ENCODE results near the gene RTKN.
"Not testable (repeated sequence)": the region's sequence is repeated elsewhere in the genome, so short reads cannot be mapped to it uniquely, and the experiment has no call there.

Gene RTKN

DNA sequence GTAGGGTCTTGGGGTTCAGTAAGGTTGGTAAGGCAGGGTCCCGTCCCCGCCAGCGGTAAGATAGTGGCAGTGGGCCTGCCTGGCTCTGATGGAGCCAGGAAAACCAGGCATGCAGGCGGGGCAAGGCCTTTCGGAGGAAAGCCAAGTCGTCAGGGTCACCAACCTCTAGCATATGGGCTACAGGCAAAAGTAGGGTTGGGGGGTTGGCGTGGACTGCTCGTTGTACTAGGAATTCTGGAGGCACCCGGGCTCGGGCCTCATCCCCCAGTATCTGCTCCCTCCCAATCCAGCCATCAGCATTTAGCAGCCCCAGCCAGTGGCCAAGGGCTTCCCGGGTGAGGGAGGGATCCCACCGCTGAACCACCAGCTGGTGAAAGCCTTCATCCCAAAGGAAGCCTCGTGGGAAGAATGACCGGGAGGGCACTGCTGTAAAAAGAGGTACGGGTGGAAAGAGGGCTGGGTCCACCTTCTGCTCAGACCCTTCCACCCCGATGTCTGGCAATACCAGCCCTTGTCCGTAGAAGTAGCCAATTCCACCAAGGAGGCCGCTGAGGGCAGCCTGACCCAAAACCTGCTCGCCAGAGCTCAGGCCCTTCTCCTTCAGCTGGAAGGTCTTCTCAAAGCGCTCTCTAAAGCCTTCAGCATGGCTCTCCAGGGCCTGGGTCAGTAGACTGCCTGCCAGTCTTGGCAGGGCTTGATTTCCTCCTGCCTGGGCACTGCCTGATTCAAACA is 20.5 kb upstream of the RTKN start:
- no peak for DNase-seq (ENCODE audit: extremely low spot score, insufficient read length, low read depth)
- FAIRE-seq: no peak

DNA sequence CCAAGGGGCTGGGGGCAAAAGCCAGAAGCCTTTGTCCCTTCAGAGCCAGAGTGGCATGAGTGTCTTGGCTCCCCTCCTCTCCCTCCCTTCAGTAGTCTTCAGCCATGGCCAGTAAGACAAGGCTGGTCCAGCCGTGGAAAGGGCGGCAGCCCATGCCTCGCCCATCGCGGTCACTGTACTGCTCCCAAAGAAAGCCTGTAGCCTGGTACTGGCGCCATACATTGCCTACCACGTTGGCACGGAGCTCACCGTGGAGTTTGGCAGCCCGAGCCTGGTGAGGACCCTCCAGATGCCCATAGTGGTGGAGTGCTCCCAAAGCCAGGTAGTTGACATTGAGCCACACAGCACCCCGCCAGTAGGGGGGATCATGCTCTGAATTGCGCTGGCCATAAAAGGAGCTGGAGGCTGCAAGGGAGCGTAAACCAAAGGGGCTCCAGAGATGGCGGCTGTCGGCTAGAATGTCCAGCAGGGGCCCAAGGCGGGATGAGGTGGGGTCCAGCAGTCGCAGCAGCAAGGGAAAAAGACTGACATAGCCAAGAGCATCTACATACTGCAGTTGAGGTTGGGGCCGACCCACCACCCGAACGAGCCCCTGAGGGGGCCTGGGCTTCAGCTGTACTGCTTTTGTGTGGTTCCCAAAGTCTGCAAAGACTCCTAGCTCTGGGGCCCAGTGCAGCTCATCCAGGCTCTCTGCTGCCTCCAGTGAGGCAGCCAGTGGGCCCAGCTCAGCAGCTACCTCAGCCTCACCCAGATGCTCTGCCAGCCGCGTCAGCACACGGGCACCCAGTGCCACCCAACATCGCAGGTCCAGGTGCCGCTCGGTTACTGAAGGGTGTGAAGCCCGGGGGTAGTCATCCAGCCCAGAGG is 19.7 kb upstream of the RTKN start:
- FAIRE-seq (no peak), DNase-seq (ENCODE audit: extremely low spot score, insufficient read length, low read depth) (no peak)

- not testable (repeated sequence) for DNase-seq (ENCODE audit: extremely low spot score, insufficient read length, low read depth); FAIRE-seq
Measured at GRCh38 chr2:74460187-74460586, 18.4 kb upstream of the RTKN start.

GRCh38 chr2:74459503-74460118 is 17.9 kb upstream of the RTKN start:
- DNase-seq (ENCODE audit: extremely low spot score, insufficient read length, low read depth); FAIRE-seq: not testable (repeated sequence)

- no peak for FAIRE-seq
- no peak for DNase-seq (ENCODE audit: extremely low spot score, insufficient read length, low read depth)
Measured at GRCh38 chr2:74458938-74459363, 17.2 kb upstream of the RTKN start.

DNA sequence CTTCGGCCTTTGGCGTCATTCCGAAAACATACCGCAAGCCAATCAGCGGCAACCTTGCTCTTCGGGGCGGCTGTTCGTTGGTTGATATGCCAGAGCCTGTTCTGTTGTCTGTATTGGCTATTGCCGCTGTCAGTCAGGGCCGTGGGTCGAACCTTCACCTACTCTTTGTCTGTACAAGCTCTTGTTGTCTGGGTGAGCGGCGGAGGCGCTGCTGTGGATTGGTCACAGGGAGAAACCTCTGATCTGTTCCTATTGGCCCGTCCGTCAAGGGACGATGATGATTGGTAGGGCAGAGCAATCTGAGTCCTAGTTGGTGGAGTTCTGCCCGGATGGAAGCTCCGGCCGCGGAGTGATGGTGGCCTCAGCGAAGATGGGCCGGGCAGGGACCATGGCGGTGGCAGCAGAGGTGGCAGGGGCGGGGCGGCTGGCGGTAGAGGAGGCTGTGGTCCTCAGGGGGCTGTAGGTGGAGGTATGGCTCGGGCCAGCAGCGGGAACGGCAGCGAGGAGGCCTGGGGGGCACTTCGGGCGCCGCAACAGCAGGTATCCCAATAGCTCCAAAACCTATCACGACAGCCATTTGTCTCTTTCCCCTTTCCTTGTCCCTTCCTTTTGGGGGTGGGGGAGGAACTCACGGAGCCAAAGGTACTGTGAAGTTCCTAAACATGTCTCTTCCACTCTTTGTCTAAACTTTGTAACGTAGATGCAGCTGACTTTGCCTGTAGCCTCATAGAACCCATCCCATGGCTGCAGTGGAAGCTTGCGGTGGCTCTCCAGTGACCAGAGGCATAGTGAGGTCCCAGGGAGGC is 16.6 kb upstream of the RTKN start, which contains the start of gene WBP1:
TSS of gene WBP1 (plus strand) at position 307 of the 806 bp plus-strand sequence. CDS start at position 472, 165 bp downstream.
- FAIRE-seq: peak; percentile 99

GRCh38 chr2:74457549-74458131 is 15.9 kb upstream of the RTKN start:
- DNase-seq (ENCODE audit: extremely low spot score, insufficient read length, low read depth) (no peak), FAIRE-seq (no peak)

More for the DNA sequence above, 16.6 kb upstream of the RTKN start, which contains the start of gene WBP1:
- peak; percentile 88 for DNase-seq (ENCODE audit: extremely low spot score, insufficient read length, low read depth)

- DNase-seq (ENCODE audit: extremely low spot score, insufficient read length, low read depth) (no peak), FAIRE-seq (no peak)
Measured at GRCh38 chr2:74457129-74457548, 15.4 kb upstream of the RTKN start.

DNA sequence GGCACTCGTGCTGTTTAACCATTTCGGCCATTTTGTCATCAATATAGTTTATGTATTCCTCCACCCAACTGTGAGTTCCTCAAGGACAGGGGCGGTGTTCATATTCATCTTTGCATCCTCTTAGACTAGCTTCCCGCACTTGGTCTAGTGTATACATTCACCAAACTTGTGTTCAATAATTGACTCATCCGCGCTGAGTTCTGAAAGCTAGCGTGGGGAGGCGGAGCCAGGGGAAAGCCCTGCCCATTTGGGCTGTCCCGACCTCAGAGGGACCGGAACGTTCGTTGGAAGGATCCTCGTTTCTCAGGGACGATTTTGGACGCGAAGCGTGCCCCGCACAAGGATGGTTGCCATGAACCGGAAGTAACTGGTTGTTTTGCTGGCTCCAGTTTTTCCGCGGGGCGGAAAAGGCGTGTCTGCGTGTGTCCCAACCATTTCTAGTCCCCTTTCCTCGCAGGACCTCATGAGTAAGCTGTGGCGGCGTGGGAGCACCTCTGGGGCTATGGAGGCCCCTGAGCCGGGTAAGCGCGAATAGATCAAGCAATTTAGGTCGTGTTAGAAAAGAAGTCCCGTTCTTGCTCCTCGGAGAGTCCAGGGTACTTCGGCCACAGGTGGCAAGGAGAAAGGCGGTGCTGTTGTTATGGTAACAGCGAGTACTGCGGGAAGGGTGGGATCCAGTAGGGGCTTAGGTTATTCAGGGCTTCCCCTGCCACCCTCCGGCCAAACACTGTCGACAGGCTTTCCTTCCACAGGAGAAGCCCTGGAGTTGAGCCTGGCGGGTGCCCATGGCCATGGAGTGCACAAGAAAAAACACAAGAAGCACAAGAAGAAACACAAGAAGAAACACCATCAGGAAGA is 13.1 kb upstream of the RTKN start, which contains the start of gene INO80B:
TSS of gene INO80B (plus strand) at position 434 of the 858 bp plus-strand sequence. CDS start at position 464, 30 bp downstream.
- no peak for DNase-seq (ENCODE audit: extremely low spot score, insufficient read length, low read depth)
- FAIRE-seq: peak; percentile 99

GRCh38 chr2:74450570-74451190 is 8.9 kb upstream of the RTKN start:
- no peak for DNase-seq (ENCODE audit: extremely low spot score, insufficient read length, low read depth)
- no peak for FAIRE-seq

DNA sequence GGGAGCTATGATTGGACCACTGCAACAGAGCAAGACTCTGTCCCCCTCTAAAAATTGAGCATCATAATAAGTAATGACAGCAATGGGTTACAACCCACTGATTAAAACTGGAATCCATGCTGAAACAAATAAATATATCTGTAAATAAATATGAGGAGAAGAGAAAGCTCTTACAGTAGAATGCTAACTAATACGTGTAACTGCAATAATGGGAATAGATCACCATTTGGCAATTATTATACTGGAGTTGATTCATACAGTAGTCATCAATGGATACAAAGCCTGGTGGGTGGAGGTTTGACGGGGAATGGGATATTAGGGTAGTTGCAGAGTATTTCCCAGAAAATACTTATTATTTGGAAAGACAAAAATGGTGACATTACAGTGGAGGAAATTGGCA is 7.0 kb upstream of the RTKN start:
- FAIRE-seq (no peak), DNase-seq (ENCODE audit: extremely low spot score, insufficient read length, low read depth) (no peak)

DNA sequence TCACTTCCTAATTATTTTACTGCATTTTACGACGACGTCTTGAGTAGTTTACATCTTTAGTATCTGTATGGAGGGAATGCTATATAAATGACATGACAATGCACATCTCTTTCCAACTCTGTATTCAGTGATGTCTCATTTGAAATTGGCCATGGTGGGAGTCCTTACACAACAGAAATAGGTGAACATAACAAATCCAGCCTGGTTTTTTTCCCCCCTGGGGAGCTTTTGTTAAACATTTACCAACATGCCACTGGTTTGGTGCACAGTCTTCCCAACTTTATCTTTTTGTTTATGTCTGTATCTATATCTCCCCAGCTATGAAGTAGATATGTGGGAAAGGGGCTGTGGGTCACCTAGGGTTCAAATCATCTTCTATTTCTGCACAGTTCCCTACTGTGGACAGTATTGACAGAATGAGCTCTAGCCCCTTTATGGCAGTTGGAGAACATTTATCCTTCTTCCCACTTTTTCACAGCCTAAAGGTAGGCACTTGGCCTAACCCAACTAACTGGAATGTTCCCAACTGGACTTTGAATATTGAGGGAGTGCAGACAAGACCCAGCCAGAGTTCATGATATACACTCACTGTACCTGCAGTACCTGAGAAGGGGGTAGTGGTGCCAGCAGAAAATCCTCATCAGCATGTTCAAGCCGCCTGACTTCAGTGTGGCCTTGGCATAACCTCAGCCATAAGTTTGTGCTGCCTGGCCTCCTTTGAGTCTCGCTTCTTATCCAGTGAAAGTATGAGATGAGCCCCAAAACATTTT is 5.7 kb upstream of the RTKN start:
- FAIRE-seq: no peak

DNA sequence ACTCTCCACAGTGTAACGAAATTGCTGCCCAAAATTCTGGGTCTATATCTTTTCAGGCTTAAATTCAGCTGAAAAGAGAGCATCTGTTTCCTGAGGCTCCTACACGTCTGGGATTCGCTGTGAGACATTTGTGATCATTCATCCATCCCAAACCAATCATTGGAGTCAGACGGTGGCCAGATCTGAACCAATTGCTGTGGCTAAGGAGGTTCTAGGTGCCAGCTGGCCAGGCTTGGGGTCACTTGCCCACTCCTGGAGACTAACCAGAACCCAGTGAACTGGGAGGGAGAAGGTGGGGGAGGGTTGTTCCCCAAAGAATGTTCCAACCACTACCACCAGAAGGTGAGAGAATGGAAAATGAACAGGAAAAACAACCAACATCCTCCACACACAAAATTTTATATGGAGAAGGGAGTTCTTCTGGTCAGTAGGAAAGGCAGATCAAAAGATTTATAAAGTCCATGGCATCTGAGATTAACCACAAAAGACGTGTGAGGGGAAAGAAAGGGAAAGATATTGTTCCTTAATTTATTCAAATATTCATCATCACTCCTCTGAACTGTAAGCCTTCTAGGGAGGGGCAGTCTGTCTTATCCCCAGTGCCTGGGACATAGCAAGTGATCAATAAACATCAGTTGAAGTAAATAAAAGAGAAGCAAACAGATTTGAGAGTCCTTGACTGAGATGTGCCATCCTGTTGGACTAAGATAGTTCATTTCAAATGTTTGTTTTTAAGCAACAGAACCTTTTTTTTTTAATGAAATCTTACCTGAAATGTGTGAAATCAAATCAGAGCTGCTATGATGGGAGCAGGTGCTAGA is 3.0 kb upstream of the RTKN start:
- DNase-seq (ENCODE audit: extremely low spot score, insufficient read length, low read depth) (no peak), FAIRE-seq (no peak)

More for the DNA sequence above, 5.7 kb upstream of the RTKN start:
- DNase-seq (ENCODE audit: extremely low spot score, insufficient read length, low read depth): no peak

DNA sequence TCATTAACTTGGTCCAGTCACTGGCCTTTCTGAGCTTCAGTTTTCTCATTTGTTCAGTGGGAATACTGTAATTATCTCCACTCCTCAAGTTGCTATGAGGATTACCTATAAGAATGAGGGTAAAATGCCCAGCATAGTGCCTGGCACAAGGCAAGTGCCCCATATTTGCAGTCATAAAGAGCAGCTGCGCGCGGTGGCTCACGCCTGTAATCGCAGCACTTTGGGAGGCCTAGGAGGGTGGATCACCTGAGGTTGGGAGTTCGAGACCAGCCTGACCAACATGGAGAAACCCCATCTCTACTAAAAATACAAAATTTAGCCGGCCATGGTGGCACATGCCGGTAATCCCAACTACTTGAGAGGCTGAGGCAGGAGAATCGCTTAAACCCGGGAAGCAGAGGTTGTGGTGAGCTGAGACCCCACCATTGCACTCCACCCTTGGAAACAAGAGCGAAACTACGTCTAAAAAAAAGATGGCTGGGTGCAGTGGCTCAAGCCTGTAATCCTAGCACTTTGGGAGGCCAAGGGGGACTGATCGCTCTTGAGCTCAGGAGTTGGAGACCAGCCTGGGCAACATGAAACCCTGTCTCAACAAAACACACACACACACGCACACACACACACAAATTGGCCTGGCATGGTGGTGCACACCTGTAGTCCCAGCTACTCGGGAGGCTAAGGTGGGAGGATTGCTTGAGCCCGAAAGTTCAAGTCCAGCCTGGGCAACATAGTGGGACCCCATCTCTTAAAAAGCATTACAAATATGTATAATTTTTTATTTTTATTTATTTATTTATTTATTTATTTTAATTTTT is 953 bp upstream of the RTKN start:
- DNase-seq (ENCODE audit: extremely low spot score, insufficient read length, low read depth); FAIRE-seq: not testable (repeated sequence)

DNA sequence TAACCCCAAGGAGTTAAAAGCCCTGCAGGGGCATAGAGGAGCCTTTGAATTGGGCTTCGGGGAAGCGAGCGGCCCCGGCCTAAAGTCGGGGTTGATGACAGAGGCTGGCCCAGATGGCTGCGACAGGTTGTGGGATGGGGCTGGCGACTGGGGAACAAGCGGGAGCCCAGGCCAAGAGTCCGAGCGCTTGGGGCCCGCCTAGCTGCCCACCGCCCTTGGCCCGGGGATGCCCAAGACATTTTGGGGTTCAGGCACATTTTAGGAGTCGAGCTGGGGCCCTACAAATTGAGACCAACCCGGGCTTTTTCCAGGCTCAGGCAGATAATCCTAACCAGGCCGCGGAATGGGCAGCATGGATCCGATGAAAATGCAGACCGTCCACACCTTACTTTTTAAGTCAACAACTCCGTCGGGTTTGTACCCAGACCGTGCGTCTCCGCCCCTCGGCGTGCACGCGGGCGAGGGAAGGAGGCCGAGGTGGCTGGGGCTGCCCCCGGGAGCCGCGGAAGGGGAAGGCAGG is 507 bp downstream of the RTKN start:
- FAIRE-seq (no peak), DNase-seq (ENCODE audit: extremely low spot score, insufficient read length, low read depth) (no peak)
